Upper lobe of left lung (tissue), 4 donors: ENCODE results near the gene ZNF473.
"Not testable (repeated sequence)": the region's sequence is repeated elsewhere in the genome, so short reads cannot be mapped to it uniquely, and the experiment has no call there.

Experiments
- POLR2AphosphoS5 ChIP-seq, 2 donors: sonication (generic); formaldehyde crosslinking; IDR thresholded peaks; one replicate each; pipeline ENCODE4 v1.5.1; 2017; ENCODE audit warnings: antibody characterized with exemption in 2 of 2
- TF ChIP-seq, protein P1 (sequence below), 6 experiments: fragments of 450-650 bp in 4 of 6; fragments of 200-600 bp in 2 of 6; sonication (generic) in 2 of 6; IDR thresholded peaks; one replicate each; pipeline ENCODE4 v1.5.1; 2016 to 2019; ENCODE audit warnings: antibody characterized with exemption in 6 of 6

DNA sequence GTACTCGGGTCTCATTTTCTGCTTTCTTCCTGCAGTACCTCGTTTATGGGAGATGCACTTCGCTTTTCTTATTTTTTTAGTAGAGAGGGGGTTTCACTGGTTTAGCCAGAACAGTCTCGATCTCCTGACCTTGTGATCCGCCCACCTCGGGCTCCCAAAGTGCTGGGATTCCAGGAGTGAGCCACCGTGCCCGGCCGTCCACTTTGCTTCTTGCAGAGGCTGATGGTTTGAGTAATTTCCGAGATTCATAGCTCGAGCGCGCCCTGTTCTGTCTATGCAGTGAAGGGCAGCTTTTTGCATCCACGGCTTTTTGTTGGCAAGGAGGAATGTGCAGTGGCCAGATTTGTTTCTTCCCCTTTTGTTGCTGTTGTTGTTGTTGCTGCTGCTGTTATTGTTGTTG is 73.1 kb downstream of the ZNF473 start:
- TF ChIP-seq, protein P1, sequence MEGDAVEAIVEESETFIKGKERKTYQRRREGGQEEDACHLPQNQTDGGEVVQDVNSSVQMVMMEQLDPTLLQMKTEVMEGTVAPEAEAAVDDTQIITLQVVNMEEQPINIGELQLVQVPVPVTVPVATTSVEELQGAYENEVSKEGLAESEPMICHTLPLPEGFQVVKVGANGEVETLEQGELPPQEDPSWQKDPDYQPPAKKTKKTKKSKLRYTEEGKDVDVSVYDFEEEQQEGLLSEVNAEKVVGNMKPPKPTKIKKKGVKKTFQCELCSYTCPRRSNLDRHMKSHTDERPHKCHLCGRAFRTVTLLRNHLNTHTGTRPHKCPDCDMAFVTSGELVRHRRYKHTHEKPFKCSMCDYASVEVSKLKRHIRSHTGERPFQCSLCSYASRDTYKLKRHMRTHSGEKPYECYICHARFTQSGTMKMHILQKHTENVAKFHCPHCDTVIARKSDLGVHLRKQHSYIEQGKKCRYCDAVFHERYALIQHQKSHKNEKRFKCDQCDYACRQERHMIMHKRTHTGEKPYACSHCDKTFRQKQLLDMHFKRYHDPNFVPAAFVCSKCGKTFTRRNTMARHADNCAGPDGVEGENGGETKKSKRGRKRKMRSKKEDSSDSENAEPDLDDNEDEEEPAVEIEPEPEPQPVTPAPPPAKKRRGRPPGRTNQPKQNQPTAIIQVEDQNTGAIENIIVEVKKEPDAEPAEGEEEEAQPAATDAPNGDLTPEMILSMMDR (IDR thresholded peaks at IDR 0.05): not testable (repeated sequence)
- TF ChIP-seq POLR2AphosphoS5 (IDR thresholded peaks at IDR 0.05): not testable (repeated sequence)
